Measurements from ENCODE around the gene NPDC1.

NPDC1 gene

GRCh38 chr9:136990242-136990911, 55.6 kb downstream of the NPDC1 start:
- DNase-seq = no peak

Measured in NCI-H526 (cell line).